ENCODE data around the gene PRDM4.

PRDM4 gene, protein sequence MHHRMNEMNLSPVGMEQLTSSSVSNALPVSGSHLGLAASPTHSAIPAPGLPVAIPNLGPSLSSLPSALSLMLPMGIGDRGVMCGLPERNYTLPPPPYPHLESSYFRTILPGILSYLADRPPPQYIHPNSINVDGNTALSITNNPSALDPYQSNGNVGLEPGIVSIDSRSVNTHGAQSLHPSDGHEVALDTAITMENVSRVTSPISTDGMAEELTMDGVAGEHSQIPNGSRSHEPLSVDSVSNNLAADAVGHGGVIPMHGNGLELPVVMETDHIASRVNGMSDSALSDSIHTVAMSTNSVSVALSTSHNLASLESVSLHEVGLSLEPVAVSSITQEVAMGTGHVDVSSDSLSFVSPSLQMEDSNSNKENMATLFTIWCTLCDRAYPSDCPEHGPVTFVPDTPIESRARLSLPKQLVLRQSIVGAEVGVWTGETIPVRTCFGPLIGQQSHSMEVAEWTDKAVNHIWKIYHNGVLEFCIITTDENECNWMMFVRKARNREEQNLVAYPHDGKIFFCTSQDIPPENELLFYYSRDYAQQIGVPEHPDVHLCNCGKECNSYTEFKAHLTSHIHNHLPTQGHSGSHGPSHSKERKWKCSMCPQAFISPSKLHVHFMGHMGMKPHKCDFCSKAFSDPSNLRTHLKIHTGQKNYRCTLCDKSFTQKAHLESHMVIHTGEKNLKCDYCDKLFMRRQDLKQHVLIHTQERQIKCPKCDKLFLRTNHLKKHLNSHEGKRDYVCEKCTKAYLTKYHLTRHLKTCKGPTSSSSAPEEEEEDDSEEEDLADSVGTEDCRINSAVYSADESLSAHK

DNA sequence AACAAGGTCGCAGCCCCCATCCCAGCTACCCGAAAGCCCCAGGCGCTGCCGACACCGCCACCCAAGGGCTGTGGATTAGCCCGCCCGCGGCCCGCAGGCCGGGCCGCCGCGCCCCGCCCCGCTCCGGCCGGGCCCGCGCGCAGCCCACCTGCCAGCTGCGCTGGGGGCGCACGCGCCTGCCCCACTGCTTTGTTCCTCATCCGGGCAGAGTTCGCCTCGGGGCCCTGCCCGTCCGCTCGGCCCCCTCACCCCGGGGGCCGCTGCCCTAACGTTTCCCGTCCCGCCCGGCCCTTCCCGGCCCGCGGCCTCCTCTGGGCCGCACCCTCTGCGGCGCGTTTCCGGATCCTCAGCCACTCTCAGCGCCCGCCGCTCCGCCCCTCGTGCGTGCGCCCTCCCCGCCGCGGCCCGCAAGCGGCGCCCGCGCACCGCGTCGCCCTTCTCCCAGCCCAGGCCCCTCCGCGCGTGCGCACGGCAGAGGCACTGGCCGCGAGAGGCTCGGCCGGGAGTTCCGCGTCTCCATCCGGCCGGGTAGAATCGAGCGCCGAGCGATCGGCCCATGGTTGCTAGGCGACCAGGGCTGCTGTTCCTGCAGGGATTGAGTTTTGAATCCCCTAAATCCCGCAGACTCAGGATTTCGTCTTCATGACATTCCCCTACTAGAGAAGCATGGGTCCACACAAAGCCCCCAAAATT lies at the start of gene PRDM4:
Gene PRDM4, minus strand, starts transcription at position 329 of the 693 bp plus-strand sequence. CDS start 622 bp downstream, outside the sequence.
- H3K4me3 ChIP-seq (replicated peaks; ENCODE audit: low read depth, low read length) = peak within 1 kb of the TSS; percentile 76
- peaks cover 4% of the 10 kb centered on the region for H3K36me3 ChIP-seq (ENCODE audit: control insufficient read depth, insufficient read depth, low read length)
- TF ChIP-seq, protein P1, sequence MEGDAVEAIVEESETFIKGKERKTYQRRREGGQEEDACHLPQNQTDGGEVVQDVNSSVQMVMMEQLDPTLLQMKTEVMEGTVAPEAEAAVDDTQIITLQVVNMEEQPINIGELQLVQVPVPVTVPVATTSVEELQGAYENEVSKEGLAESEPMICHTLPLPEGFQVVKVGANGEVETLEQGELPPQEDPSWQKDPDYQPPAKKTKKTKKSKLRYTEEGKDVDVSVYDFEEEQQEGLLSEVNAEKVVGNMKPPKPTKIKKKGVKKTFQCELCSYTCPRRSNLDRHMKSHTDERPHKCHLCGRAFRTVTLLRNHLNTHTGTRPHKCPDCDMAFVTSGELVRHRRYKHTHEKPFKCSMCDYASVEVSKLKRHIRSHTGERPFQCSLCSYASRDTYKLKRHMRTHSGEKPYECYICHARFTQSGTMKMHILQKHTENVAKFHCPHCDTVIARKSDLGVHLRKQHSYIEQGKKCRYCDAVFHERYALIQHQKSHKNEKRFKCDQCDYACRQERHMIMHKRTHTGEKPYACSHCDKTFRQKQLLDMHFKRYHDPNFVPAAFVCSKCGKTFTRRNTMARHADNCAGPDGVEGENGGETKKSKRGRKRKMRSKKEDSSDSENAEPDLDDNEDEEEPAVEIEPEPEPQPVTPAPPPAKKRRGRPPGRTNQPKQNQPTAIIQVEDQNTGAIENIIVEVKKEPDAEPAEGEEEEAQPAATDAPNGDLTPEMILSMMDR (IDR thresholded peaks at IDR 0.05; ENCODE audit: insufficient read depth, low read length, poor library complexity, severe bottlenecking) = no peak
- no peaks in the 10 kb centered on the region for H3K27me3 ChIP-seq (replicated peaks; ENCODE audit: control insufficient read depth, insufficient read depth, low read length)
- peak; percentile 95 for DNase-seq (ENCODE audit: extremely low read depth, insufficient read length)

DNA sequence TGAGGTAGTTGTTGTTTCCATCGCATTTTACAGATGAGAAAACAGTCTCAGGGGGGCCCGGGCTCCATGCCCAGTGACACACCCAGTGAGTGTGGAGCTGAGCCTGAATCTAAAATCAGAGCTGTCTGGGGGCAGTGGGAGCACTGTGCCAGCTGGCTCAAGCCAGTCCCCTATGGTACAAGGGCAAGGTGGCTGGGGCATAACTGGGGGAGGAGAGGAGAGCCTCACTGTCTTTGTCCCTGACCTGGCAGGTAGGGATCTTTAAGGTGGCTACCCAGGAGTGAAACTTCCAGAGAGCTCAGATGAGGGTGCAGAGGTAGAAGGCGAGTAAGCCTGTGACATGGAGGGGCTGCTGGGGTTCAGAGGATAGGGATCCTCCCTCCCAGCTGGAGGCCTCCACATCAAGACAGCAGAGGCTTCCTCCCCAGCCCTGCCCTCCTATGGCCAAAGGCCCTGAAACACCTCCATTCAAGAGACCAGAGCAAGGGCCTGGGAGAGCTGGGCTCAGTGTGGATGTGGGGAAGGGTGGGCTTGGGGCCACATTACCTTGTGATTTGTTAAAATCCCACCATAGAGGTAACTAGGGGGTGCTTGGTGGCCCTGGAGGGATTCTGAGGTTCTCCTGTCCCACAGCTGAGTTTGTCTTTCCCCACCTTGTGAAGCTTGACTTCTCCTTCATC lies 46.7 kb upstream of the PRDM4 start:
- Histone ChIP-seq H3K4me3 (replicated peaks; ENCODE audit: low read depth, low read length) (no peak overlapping the region), H3K36me3 (ENCODE audit: control insufficient read depth, insufficient read depth, low read length) (no peaks in the 10 kb centered on the region), H3K27me3 (replicated peaks; ENCODE audit: control insufficient read depth, insufficient read depth, low read length) (no peaks in the 10 kb centered on the region; the same call in 1 of the 2 replicates)
- TF ChIP-seq, protein P1 (IDR thresholded peaks at IDR 0.05; ENCODE audit: insufficient read depth, low read length, poor library complexity, severe bottlenecking) = no peak
- DNase-seq (ENCODE audit: extremely low read depth, insufficient read length) = no peak

DNA sequence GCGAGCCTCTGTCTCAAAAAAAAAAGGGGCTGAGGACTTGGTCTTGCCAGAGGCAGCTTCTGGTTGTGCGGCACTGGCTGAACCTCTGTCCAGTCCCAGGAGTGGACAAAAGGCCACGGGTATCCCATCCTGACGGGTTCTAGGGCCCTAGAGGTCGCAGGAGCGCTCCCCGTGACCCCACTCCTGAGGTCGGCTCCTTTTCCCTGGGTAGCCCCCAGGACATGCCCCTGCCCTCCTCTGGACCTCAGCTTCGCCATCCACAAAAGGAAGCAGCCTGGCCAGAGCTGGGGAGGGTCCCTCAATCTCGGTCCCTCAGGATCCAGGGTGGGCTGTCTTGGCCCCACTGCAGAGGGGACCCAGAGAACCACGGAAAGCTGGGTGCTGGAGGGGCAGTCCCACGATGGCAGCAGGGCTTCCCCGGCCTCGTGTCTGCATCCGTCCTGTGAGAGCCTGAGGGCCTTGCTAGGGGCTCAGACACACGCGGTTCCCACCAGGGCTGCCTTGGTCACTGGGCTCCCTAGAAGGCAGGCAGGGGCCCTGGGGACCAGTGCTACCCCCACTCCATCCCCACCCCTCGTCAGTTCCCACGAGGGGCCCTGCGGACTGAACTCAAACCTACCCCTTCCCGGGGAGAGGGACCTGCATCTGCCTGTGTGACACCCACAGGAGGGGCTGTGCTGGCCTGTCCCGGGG lies 44.7 kb upstream of the PRDM4 start:
- Histone ChIP-seq H3K27me3 (replicated peaks; ENCODE audit: control insufficient read depth, insufficient read depth, low read length) (no peaks in the 10 kb centered on the region; the same call in 1 of the 2 replicates), H3K4me3 (replicated peaks; ENCODE audit: low read depth, low read length) (no peak overlapping the region), H3K36me3 (ENCODE audit: control insufficient read depth, insufficient read depth, low read length) (no peaks in the 10 kb centered on the region)
- TF ChIP-seq, protein P1 (IDR thresholded peaks at IDR 0.05; ENCODE audit: insufficient read depth, low read length, poor library complexity, severe bottlenecking) = no peak
- DNase-seq (ENCODE audit: extremely low read depth, insufficient read length) = no peak

DNA sequence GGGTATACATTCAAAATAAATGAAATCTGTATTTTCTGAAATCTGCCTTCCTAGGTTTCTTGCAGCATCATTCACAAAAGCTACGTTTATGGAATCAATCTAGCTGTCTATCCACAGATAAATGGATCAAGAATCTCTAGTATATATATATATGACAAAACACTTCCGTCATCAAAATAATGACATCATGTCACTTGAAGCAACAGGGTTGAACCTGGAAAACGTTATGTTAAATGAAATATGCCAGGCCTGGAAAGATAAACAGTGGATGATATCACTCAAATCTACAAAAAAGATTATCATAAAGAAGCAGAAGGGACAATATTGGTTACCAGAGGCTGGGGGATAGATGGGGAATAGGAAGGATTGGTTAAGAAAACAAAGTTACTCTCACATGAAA lies 42.2 kb upstream of the PRDM4 start:
- TF ChIP-seq, protein P1 (IDR thresholded peaks at IDR 0.05; ENCODE audit: insufficient read depth, low read length, poor library complexity, severe bottlenecking) = no peak
- Histone ChIP-seq H3K27me3 (replicated peaks; ENCODE audit: control insufficient read depth, insufficient read depth, low read length) (no peaks in the 10 kb centered on the region), H3K4me3 (replicated peaks; ENCODE audit: low read depth, low read length) (no peak overlapping the region), H3K36me3 (ENCODE audit: control insufficient read depth, insufficient read depth, low read length) (no peaks in the 10 kb centered on the region)
- DNase-seq (ENCODE audit: extremely low read depth, insufficient read length) = no peak

DNA sequence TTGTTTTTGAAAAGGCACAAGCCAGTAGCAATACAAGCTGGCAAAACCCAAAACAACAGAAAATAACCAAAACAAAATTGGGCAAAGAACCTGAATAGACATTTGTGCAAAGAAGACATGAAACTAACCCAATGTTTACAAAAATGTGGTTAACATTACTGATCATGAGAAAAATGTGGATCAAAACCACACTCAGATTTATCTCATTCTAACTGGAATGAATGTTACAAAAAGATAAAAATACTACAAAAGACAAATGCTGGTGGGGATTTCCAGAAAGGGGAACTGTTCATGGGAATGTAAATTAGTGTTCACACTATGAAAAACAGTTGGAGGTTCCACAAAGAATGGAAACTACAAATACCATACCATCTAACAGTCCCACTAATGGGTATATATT lies 40.2 kb upstream of the PRDM4 start:
- Histone ChIP-seq H3K4me3 (replicated peaks; ENCODE audit: low read depth, low read length) (no peak overlapping the region), H3K36me3 (ENCODE audit: control insufficient read depth, insufficient read depth, low read length) (no peaks in the 10 kb centered on the region), H3K27me3 (replicated peaks; ENCODE audit: control insufficient read depth, insufficient read depth, low read length) (no peaks in the 10 kb centered on the region)
- no peak for DNase-seq (ENCODE audit: extremely low read depth, insufficient read length)
- TF ChIP-seq, protein P1 (IDR thresholded peaks at IDR 0.05; ENCODE audit: insufficient read depth, low read length, poor library complexity, severe bottlenecking) = no peak
